Skeletal muscle satellite cell (primary cell): ENCODE results near the gene MAPK8.

Experiments used
- H3K27me3 ChIP-seq: 2 replicates; pipeline ENCODE4 v1.7.0; 2013; ENCODE audit warnings: low read length; ENCODE audit not compliant: control insufficient read depth, insufficient read depth
- H3K36me3 ChIP-seq: 2 replicates; pipeline ENCODE4 v1.7.0; 2013; ENCODE audit warnings: mild to moderate bottlenecking, control low read depth, low read length; ENCODE audit not compliant: insufficient read depth
- H3K4me1 ChIP-seq: 2 replicates; pipeline ENCODE4 v1.7.0; 2013; ENCODE audit warnings: low read length; ENCODE audit not compliant: control insufficient read depth, insufficient read depth
- H3K4me2 ChIP-seq: 2 replicates; pipeline ENCODE4 v1.7.0; 2013; ENCODE audit warnings: mild to moderate bottlenecking, low read length
- H3K4me3 ChIP-seq: 2 replicates; pipeline ENCODE4 v1.7.0; 2013; ENCODE audit warnings: low read length
- H3K9ac ChIP-seq: 2 replicates; pipeline ENCODE4 v1.7.0; 2013; ENCODE audit warnings: mild to moderate bottlenecking, low read depth, low read length, moderate library complexity
- H3K9me3 ChIP-seq: replicated peaks from 2 replicates; pipeline ENCODE4 v1.7.0; 2013; ENCODE audit warnings: mild to moderate bottlenecking, control low read depth, low read length

Gene MAPK8

DNA sequence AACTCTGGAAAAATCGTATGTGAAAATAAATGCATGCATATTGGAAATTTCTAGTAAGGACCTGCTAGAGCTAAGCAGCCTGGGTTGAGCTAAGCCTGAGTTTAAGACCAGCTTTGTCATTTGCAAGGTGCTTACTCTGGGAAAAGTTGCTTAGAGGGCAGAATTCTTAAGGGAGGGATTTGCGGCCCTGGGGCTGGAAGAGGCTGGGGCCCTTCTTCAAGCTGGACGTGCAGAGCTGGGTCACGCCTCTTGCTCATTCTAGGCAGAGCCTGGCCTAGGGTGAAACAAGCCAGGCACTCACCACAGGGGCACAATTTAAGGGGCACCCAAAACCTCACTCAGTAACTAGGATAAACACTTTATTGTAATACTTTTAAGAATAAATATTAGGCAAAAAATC, 161.2 kb downstream of the MAPK8 start:
- H3K4me1 ChIP-seq: peaks cover 9% of the 10 kb centered on the region
- H3K9me3 ChIP-seq: no peaks in the 10 kb centered on the region
- no peaks in the 10 kb centered on the region for H3K27me3 ChIP-seq
- no peak overlapping the region for H3K4me3 ChIP-seq
- H3K4me2 ChIP-seq: no peak overlapping the region
- no peak overlapping the region for H3K9ac ChIP-seq
- peaks cover 31% of the 10 kb centered on the region for H3K36me3 ChIP-seq

DNA sequence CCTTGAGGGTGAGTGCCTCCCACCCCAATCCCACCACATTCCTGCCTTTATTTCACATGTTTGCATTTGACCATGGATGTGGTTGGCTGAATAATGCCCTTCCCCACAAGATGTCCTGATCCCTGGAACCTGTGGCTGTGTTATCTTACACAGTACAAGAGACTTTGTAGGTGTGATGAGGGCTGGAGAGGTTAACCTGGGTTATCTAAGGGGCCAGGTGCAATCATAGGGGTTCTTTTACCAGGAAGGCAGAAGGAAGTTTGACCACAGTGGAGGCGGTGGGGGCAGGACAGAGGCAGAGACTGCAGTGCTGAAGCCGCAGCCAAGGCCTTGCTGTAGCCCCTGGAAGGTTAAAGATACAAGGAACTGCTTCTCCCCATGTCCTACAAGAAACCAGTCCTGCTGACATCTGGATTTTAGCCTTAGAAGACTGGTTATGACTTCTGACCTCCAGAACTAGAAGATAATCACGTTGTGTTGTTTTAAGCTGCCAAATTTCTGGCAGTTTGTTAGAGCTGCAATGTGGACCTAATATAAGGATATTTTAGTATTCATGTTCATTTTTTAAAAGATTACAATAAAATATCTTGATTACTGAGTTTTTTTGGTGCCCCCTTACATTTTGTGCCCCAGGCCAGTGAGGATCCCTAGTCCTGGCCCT, 161.8 kb downstream of the MAPK8 start:
- H3K27me3 ChIP-seq: no peaks in the 10 kb centered on the region
- no peak overlapping the region for H3K4me3 ChIP-seq
- peaks cover 9% of the 10 kb centered on the region for H3K4me1 ChIP-seq
- no peak overlapping the region for H3K4me2 ChIP-seq
- peaks cover 34% of the 10 kb centered on the region for H3K36me3 ChIP-seq
- no peak overlapping the region for H3K9ac ChIP-seq
- no peaks in the 10 kb centered on the region for H3K9me3 ChIP-seq

DNA sequence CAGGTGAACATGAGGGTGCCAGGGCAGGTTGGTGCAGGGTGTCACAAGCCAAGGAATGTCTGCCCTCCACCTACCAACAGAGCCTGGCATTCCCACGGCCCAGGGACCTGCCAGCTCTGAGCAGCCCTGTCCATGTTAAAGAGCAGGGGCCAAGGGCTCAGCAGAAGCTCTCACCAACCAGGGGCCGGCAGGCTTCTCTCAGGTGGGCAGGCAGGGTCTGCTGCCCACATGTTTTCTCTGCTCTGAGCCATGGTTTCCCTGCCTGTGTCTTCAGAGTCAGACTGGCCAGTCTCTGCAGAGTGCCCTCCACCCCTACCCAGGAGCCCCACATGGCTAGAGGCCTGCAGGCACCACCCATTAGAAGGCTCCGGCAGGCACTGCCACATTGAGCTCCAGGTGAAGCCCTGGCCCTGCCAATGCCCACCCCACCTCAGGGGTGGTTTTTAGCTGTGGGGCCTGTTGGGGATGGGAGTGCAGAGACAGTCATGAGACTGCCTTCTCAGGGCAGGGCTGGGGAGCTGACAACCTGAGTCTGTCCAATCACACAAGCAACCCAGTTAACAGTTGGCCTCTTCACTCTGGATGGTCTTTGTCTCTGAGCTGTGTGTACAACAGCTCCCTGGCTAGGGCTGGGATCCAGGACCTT, 162.5 kb downstream of the MAPK8 start:
- no peak overlapping the region for H3K9ac ChIP-seq
- H3K4me3 ChIP-seq: no peak overlapping the region
- H3K27me3 ChIP-seq: no peaks in the 10 kb centered on the region
- H3K4me1 ChIP-seq: peaks cover 9% of the 10 kb centered on the region
- H3K4me2 ChIP-seq: no peak overlapping the region
- no peaks in the 10 kb centered on the region for H3K9me3 ChIP-seq
- H3K36me3 ChIP-seq: peaks cover 41% of the 10 kb centered on the region

DNA sequence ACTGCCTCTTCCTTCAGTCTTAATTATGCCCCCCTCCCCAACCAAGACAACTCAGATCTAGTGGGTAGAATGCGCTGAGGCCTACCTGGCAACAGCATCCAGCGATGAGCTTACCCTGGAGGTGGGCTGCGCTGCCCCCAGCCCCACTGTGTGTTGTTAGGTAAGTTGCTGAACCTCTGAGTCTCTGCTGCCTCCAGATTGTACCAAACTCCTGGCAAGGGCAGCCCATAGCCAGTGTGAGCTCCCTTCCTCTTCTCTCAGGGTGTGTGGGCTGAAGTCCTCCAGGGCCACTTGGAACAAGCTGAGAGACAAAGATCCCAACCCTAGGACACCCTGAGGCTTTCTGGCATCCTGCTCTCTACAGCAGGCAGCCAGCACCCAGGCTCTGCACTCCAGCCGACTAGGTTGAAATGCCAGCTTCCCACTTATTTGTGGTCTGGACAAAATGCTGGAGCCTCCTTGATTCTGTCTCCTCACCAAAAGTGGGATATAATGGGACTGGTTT, 163.1 kb downstream of the MAPK8 start:
- no peaks in the 10 kb centered on the region for H3K27me3 ChIP-seq
- no peaks in the 10 kb centered on the region for H3K9me3 ChIP-seq
- H3K9ac ChIP-seq: no peak overlapping the region
- peaks cover 9% of the 10 kb centered on the region for H3K4me1 ChIP-seq
- no peak overlapping the region for H3K4me3 ChIP-seq
- peaks cover 41% of the 10 kb centered on the region for H3K36me3 ChIP-seq
- H3K4me2 ChIP-seq: no peak overlapping the region

DNA sequence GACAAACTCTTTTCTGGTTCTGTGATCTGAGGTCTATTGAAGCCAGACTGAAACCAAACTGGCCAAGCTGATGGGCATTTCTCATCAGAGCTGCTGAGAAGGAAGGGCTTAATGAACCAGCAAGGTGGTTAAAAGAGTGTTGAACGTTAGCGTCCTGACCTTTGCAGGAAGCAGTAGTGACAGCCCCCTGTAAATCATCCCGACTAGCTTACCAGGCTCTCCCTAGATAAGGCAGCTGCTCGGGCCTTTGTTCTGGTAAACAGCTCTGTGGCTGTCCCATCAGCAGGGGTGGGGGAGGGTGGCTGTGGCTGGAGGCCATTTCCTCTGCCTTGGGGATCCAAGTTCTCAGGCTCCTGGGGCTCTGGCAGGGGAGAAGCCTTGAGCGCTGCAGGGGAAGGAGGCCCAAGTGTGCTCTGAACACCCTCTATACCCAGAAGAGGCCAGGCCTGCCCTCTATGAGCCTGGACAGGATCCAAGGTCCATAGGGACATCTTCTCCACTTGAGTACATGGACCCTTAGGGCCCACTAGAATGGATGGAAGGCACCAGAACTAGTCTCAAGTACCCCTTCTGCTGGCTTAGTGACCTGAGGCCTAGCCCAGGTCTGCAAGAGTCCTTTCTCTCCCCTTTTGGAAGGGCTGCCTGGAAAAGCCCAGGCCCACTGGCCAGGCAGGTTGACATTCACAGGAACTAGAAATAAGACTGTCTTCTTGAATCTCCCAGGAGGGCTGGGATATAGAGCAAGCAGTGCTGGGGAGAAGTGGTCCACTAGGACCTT, 163.8 kb downstream of the MAPK8 start:
- H3K9ac ChIP-seq: no peak overlapping the region
- H3K4me3 ChIP-seq: no peak overlapping the region
- no peaks in the 10 kb centered on the region for H3K27me3 ChIP-seq
- H3K36me3 ChIP-seq: peaks cover 41% of the 10 kb centered on the region
- H3K4me2 ChIP-seq: no peak overlapping the region
- peaks cover 6% of the 10 kb centered on the region for H3K4me1 ChIP-seq
- H3K9me3 ChIP-seq: no peaks in the 10 kb centered on the region

DNA sequence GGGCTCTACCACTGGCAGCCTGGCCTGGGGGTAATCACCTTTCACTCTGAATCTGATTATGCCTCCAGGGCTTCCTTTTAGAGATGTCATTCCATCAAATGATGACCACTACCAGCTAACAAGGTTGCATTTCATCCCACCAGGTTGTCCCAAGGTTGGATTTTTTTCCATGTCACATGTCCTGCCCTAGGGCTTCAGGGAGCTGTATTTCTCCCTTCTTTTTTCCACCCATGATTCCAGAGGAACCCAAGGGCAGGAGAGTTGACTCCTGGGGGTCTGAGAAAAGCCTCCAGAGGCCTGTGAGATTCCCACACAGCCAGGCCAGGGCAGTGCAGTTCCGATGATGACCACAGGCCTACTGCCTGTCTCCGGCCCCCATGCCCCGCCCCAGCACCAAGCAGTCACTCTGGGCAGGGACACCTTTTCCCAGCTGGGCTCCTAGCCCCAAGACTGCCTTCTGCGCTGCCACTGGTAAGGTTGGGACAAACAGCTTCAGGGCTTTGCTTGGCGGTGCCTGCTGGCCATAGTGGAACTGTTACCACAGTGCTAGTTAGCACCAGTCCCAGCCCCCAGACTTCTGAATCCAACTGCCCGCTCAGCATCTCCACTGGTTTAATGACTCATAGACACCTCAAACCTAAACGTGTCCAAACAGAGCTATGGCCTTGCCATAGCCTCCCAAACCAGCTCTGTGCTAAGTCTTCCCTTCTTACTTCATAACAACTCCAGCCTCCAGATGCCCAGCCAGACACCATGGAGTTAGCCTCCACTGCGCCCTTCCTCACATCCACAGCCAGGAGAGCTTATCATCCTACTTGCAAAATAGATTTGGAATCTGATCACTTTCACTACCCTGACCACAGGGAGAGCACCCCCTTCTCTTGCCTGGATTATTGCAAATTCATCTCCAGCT, 164.7 kb downstream of the MAPK8 start:
- Histone ChIP-seq H3K9me3 (no peaks in the 10 kb centered on the region), H3K36me3 (peaks cover 41% of the 10 kb centered on the region), H3K4me2 (no peak overlapping the region), H3K27me3 (no peaks in the 10 kb centered on the region), H3K4me1 (no peaks in the 10 kb centered on the region), H3K4me3 (no peak overlapping the region), H3K9ac (no peak overlapping the region)

DNA sequence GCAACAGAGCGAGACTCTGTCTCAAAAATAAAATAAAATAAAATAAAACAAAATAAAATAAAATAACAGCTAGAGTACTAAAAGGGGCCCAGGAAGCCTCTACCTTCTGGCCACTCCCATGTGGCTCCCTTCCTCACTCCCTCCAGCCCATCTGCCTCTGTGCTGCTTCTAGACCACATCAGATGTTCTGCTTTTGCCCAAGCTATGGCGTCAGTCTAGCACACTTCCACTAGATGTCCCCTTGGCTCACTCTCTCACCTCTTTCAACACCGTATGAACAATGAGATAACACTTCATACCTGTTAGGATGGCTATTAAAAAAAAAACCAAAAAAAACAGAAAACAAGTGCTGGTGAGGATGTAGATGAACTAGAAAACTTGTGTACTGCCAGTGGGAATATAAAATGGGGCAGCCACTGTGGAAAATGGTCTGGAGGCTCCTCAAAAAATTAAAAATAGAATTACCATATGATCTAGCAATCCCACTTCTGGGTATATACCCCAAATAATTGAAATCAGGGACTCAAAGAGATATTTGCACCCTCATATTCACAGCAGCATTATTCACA, 166.1 kb downstream of the MAPK8 start:
- Histone ChIP-seq H3K4me1 (no peaks in the 10 kb centered on the region), H3K36me3 (peaks cover 49% of the 10 kb centered on the region)

DNA sequence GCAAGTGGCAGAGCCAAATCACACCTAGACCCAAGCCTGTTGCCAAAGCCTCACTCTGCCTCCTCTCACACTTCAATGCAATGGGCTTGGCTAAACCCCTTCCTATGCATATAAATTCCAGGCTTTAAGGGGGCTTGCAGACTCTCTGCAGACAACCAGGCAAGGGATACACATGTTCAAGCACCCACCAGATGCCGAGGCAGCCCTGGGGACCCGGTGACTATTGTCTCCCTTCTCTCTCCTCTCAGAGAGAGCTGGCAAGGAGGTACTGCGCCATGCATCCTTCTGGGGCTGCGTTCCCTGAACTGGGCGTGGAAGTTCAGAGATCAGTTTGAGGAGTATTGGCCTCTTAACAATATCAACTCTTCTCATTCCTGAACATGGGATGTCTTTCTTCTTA, 167.2 kb downstream of the MAPK8 start:
- no peak overlapping the region for H3K4me2 ChIP-seq
- no peak overlapping the region for H3K4me3 ChIP-seq
- H3K9ac ChIP-seq: no peak overlapping the region
- no peaks in the 10 kb centered on the region for H3K9me3 ChIP-seq
- no peaks in the 10 kb centered on the region for H3K27me3 ChIP-seq
- H3K36me3 ChIP-seq: peaks cover 53% of the 10 kb centered on the region
- H3K4me1 ChIP-seq: no peaks in the 10 kb centered on the region

More for the DNA sequence above, 166.1 kb downstream of the MAPK8 start:
- Histone ChIP-seq H3K4me3 (no peak overlapping the region), H3K27me3 (no peaks in the 10 kb centered on the region), H3K9ac (no peak overlapping the region), H3K9me3 (no peaks in the 10 kb centered on the region), H3K4me2 (no peak overlapping the region)

DNA sequence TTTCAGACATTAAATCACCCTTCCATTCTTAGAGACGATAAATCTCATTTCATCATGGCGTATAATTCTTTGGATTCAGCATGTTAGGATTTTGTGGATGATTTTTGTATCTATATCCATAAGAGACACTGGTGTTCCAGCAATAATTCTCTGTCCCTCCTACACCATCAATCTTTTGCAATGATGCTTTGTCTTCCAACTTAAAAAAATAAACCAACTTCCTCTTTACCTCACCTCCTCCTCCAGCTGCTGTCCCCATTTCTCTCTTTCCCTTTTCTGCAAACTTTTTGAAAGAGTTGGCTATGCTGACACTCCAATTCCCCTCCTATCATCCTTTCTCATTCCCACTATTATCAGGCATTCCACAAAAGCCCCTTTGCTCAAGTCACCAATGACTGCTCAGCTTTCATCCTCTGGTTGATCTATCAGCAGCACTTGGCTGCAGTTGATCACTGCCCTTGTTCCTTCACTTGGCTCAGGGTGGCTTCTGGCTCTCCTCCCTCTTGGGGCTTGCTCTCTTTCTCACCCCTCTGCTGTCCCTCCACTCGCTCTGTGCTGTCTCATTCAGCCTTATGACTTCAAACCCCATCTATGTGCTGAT, 168.4 kb downstream of the MAPK8 start:
- Histone ChIP-seq H3K4me1 (no peaks in the 10 kb centered on the region), H3K27me3 (no peaks in the 10 kb centered on the region), H3K4me2 (no peak overlapping the region), H3K36me3 (peaks cover 51% of the 10 kb centered on the region), H3K4me3 (no peak overlapping the region), H3K9ac (no peak overlapping the region), H3K9me3 (no peaks in the 10 kb centered on the region)

DNA sequence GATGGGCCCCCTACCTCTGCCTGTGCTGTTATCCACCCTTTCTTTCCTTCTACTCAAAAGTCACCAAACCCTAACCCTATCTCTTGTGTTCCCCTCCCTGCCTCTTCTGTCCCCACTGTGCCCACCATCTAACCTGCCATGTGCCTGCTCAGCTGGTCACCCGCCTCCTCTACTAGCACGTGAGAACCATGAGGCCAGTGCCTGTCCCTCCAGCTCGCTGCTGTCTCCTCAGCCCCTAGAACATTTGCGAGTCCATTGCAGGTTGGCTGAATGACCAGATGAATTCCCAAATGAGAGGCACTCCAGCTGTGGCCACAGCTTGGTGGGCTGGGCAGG, 169.4 kb downstream of the MAPK8 start:
- Histone ChIP-seq H3K27me3 (no peaks in the 10 kb centered on the region), H3K36me3 (peaks cover 51% of the 10 kb centered on the region), H3K9ac (no peak overlapping the region), H3K4me3 (no peak overlapping the region), H3K9me3 (no peaks in the 10 kb centered on the region), H3K4me2 (no peak overlapping the region), H3K4me1 (no peaks in the 10 kb centered on the region)
